ENCODE measurements around the gene C16orf74.

GRCh38 chr16:85751698-85752501 is 1.0 kb upstream of the C16orf74 start:
- no peak for TF ChIP-seq POLR2A (IDR thresholded peaks at IDR 0.05)
- TF ChIP-seq, protein P1, sequence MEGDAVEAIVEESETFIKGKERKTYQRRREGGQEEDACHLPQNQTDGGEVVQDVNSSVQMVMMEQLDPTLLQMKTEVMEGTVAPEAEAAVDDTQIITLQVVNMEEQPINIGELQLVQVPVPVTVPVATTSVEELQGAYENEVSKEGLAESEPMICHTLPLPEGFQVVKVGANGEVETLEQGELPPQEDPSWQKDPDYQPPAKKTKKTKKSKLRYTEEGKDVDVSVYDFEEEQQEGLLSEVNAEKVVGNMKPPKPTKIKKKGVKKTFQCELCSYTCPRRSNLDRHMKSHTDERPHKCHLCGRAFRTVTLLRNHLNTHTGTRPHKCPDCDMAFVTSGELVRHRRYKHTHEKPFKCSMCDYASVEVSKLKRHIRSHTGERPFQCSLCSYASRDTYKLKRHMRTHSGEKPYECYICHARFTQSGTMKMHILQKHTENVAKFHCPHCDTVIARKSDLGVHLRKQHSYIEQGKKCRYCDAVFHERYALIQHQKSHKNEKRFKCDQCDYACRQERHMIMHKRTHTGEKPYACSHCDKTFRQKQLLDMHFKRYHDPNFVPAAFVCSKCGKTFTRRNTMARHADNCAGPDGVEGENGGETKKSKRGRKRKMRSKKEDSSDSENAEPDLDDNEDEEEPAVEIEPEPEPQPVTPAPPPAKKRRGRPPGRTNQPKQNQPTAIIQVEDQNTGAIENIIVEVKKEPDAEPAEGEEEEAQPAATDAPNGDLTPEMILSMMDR (IDR thresholded peaks at IDR 0.05), result no peak

Measured in Peyer's patch (tissue), 4 donors.